Adrenal gland (tissue), 12 donors: Measurements from ENCODE around the gene USP7. TPM values are rescaled to one million over a fixed set of nuclear protein-coding genes. Genes with fewer than 3 reads are reported as not detected.

Experiments used
- DNase-seq, 7 donors: peaks; one replicate each; pipeline ENCODE4 v3.0.0-alpha.2; 2019 to 2020
- H3K27ac ChIP-seq, 5 donors: fragments of 200-600 bp; sonication (generic) in 4 of 5; 1 replicate in 3 of 5; 2 replicates in 2 of 5; pipeline versions ENCODE4 v1.5.1 to v1.8.0; 2016 to 2020; ENCODE audit warnings: mild to moderate bottlenecking in 1 of 5
- H3K27me3 ChIP-seq: fragments of 200-600 bp; 2 replicates; pipeline ENCODE4 v1.8.0; 2021
- H3K36me3 ChIP-seq, 2 donors: fragments of 200-600 bp; replicated peaks in 1 of 2; 1 replicate in 1 of 2; 2 replicates in 1 of 2; pipeline versions ENCODE4 v1.5.1 to v1.8.0; 2018 to 2022
- H3K4me1 ChIP-seq, 2 donors: fragments of 200-600 bp; replicated peaks in 1 of 2; 1 replicate in 1 of 2; 2 replicates in 1 of 2; pipeline versions ENCODE4 v1.5.1 to v1.8.0; 2018 to 2021
- H3K4me3 ChIP-seq, 4 donors: fragments of 200-600 bp; sonication (generic) in 3 of 4; one replicate each; pipeline ENCODE4 v1.5.1; 2016 to 2018
- H3K9me3 ChIP-seq, 3 donors: fragments of 200-600 bp; sonication (generic) in 1 of 3; replicated peaks in 1 of 3; 1 replicate in 2 of 3; 2 replicates in 1 of 3; pipeline versions ENCODE4 v1.5.1 to v1.8.0; 2016 to 2021
- POLR2A ChIP-seq, 2 donors: fragments of 450-650 bp; IDR thresholded peaks; one replicate each; pipeline ENCODE4 v1.6.1; 2017; ENCODE audit warnings: antibody characterized with exemption in 2 of 2, mild to moderate bottlenecking in 2 of 2, moderate library complexity in 1 of 2
- WGBS, 4 donors: extraction: QIAGEN DNeasy Blood & Tissue Kit in 2 of 4; methylation state at CpG; one replicate each; pipeline versions ENCODE4 v1.1.5 to v1.1.7; 2013 to 2017; 5-methylcytosine and 5-hydroxymethylcytosine counted together
- intact Hi-C, 2 donors: fragments of 100-400 bp; cut with DNase I; formaldehyde crosslinking; loops; one replicate each; pipeline versions ENCODE4 v1.14.1 to v1.15.0; 2022 to 2023
- polyA plus RNA-seq, 3 donors: library from polyadenylated mRNA; stranded (reverse); fragments of 200-250 nt in 2 of 3; fragments of 350-450 nt in 1 of 3; fragmentation: Illumina TruSeq in 1 of 3; extraction: RNeasy Lipid Tissue Mini Kit (QIAGEN cat#74804) in 1 of 3; gene quantifications; one replicate each; pipeline ENCODE4 v1.2.3, GENCODE V29; 2013 to 2014
- total RNA-seq, 9 donors: library from RNA; depleted of rRNA in 4 of 9; stranded (reverse); fragments of >200 nt in 4 of 9; fragments of 120-200 nt in 1 of 9; fragmentation: NEBNext Ultra II Directional in 1 of 9; extraction: Animal tissue kit (Norgen Biotek cat#: 25700) in 1 of 9; gene quantifications; one replicate each; pipeline versions ENCODE4 v1.1.0 to v1.2.4, GENCODE V29; 2013 to 2023
- TF ChIP-seq, protein P1 (sequence below), 6 experiments: fragments of 450-650 bp in 4 of 6; fragments of 200-600 bp in 2 of 6; sonication (generic) in 1 of 6; IDR thresholded peaks; 1 replicate in 5 of 6; 2 replicates in 1 of 6; pipeline versions ENCODE4 v1.5.1 to v1.8.0; 2016 to 2021; ENCODE audit warnings: antibody characterized with exemption in 6 of 6, mild to moderate bottlenecking in 2 of 6, moderate library complexity in 1 of 6
- donor health status: healthy with polysubstance abuse.
- donor health status: Bipolar disorder and iron deficiency.
- donor health status: DM: yes; HTN: yes; CAD: no.
- donor health status: DM: no; HTN: no; CAD: no.
- donor health status: DM: no; HTN: no; CAD: no.
- donor health status: DM: yes; HTN: yes; CAD: no.

USP7 gene
- total and polyA plus RNA-seq, 12 donors = 23.7 to 121 (median 68.2) TPM

DNA sequence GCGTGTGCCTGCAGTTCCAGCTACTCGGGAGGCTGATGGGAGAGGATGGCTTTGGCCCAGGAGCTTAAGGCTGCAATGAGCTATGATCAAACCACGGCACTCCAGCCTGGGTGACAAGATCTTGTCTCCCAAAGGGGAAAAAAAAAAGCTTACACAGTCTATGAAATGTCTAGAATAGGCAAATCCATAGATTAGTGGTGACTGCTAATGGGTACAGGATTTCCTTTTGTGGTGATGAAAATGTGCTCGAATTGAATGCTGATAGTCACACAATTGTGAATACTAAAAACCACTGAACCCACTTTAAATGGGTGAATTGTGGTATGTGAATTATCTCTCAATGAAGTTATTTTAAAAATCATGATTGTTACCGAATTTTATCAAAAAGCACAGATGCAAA, 14.9 kb downstream of the USP7 start:
- Histone ChIP-seq H3K4me1 (peaks cover 14 to 74% of the 10 kb centered on the region in 2 donors), H3K27ac (no peak overlapping the region), H3K27me3 (no peaks in the 10 kb centered on the region), H3K4me3 (no peak overlapping the region), H3K36me3 (no peaks in the 10 kb centered on the region), H3K9me3 (no peaks in the 10 kb centered on the region)
- intact Hi-C loops = no loop called here
- DNase-seq = no peak
- 73 to 80% (median 76%) methylated on average over 5 of the region's 5 CpGs for WGBS, 4 donors
- TF ChIP-seq, protein P1, sequence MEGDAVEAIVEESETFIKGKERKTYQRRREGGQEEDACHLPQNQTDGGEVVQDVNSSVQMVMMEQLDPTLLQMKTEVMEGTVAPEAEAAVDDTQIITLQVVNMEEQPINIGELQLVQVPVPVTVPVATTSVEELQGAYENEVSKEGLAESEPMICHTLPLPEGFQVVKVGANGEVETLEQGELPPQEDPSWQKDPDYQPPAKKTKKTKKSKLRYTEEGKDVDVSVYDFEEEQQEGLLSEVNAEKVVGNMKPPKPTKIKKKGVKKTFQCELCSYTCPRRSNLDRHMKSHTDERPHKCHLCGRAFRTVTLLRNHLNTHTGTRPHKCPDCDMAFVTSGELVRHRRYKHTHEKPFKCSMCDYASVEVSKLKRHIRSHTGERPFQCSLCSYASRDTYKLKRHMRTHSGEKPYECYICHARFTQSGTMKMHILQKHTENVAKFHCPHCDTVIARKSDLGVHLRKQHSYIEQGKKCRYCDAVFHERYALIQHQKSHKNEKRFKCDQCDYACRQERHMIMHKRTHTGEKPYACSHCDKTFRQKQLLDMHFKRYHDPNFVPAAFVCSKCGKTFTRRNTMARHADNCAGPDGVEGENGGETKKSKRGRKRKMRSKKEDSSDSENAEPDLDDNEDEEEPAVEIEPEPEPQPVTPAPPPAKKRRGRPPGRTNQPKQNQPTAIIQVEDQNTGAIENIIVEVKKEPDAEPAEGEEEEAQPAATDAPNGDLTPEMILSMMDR (IDR thresholded peaks at IDR 0.05) = no peak

DNA sequence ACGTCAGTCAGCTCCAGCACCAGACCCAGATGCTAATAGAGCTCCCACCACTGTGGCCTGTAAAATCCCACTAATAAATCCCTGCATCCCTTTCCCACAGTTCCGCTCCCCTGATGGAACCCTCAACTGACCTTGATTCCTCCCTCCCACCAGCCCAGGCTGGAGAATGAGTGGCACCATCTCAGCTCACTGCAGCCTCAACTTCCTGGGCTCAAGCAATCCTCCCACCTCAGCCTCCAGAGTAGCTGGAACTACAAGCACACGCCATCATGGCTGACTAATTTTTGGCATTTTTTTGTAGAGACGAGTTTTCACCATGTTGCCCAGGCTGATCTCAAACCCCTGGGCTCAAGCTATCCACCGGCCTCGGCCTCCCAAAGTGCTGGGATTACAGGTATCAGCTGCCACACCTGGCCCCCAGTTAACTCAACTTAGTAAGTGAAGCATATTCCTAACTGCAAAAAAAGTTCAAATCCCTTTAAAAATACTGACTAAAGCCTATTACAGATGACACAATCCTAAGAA, 15.6 kb downstream of the USP7 start:
- whole genome bisulfite sequencing, 4 donors = 85 to 90% (median 88%) methylated on average over 6 of the region's 6 CpGs

DNA sequence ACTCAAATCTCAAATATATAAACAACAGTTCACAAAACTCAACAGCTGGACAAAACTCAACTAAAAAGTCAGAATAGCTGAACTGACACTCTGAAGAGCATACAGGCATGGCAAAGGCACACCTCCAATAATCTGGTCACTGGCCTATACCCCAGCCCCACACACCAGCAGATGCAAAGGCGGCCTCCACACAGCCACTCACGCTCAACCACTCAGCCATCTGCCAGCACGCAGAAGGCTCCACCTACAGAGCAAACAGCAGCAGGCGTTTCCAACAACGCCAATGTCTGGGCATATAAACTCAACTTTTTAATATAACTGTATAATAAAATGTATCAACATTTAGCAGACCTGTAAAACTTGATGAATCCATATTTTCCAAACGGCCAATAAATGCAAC, 17.2 kb downstream of the USP7 start:
- Histone ChIP-seq H3K4me3 (no peak overlapping the region), H3K27me3 (no peaks in the 10 kb centered on the region), H3K36me3 (no peaks in the 10 kb centered on the region), H3K27ac (no peak overlapping the region), H3K4me1 (peaks cover 19 to 86% of the 10 kb centered on the region in 2 donors), H3K9me3 (no peaks in the 10 kb centered on the region)
- no peak for DNase-seq
- 79 to 90% (median 85%) methylated on average over 6 of the region's 6 CpGs for WGBS, 4 donors
- intact Hi-C loops = no loop called here
- TF ChIP-seq POLR2A (IDR thresholded peaks at IDR 0.05) = no peak
- TF ChIP-seq, protein P1 (IDR thresholded peaks at IDR 0.05) = no peak

More for the DNA sequence above, 15.6 kb downstream of the USP7 start:
- Histone ChIP-seq H3K4me1 (peaks cover 14 to 79% of the 10 kb centered on the region in 2 donors), H3K27me3 (no peaks in the 10 kb centered on the region), H3K36me3 (no peaks in the 10 kb centered on the region), H3K27ac (no peak overlapping the region), H3K4me3 (no peak overlapping the region), H3K9me3 (no peaks in the 10 kb centered on the region)
- TF ChIP-seq, protein P1 (IDR thresholded peaks at IDR 0.05) = no peak
- TF ChIP-seq POLR2A (IDR thresholded peaks at IDR 0.05) = no peak
- intact Hi-C loops = no loop called here
- no peak for DNase-seq

GRCh38 chr16:8945626-8946296, 17.9 kb downstream of the USP7 start:
- intact Hi-C loops = no loop called here
- DNase-seq = no peak
- H3K27ac ChIP-seq = no peak overlapping the region
- no peaks in the 10 kb centered on the region for H3K27me3 ChIP-seq
- TF ChIP-seq, protein P1 (IDR thresholded peaks at IDR 0.05) = no peak
- TF ChIP-seq POLR2A (IDR thresholded peaks at IDR 0.05) = no peak
- H3K4me3 ChIP-seq = no peak overlapping the region
- 82 to 86% (median 85%) methylated on average over 3 of the region's 3 CpGs for WGBS, 4 donors
- peaks cover 12 to 78% of the 10 kb centered on the region in 2 donors for H3K4me1 ChIP-seq
- H3K36me3 ChIP-seq = no peaks in the 10 kb centered on the region
- H3K9me3 ChIP-seq = no peaks in the 10 kb centered on the region
